ENCODE results near the gene CDK5. TPM values are rescaled to one million over a fixed set of nuclear protein-coding genes. Genes with fewer than 3 reads are reported as not detected.

The CDK5 gene
- total and polyA plus RNA-seq, 9 of the 15 experiments (the other 6 are each of a cell fraction or from before 2014, with no cell fraction given), result 3.2 to 38.0 (median 27.5) TPM

DNA sequence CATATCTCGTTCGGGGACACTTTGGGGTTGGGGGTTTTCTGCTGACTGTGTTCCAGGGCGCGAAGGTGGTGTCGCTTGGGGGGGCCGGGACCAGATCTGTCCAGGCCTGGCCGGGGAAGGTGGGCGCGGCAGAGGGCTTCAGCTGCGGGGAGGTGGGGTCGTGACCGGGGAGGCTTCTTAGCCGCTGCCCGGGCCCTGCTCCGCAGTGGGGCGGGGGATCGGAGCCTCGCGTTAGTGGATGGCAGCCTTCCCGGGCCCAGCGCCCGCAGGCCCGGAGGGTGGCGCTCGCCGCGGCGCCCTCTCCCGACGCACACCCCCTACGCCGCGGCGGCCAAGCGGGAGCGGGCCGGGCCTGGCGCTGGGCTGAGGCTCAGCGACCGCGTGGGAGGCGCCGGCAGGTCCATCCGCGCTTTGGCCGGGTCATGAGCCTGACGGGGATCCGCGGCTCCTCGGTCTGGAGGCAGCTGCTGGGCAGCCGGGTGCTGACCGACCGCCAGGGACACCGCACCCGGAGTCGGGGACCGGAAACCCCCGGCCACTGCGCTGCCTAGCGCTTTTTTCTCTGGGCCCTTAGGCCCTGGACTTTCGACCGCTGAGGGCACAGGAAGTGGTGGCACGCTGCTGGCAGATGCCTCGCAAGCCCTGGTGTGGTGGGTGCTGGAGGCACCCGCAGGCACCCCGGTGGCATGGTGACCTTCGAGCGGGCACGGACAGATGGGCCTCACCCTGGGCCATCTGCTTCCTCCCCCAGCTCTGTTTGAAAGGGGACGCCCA lies 29.7 kb upstream of the CDK5 start (continued):
- TF ChIP-seq HINFP (tag; conservative IDR thresholded peaks at IDR 0.05; ENCODE audit: low read depth) (no peak), ZNF347 (CRISPR knock-in tag; IDR thresholded peaks at IDR 0.05; ENCODE audit: low read depth) (no peak), ZNF143 (CRISPR knock-in tag; IDR thresholded peaks at IDR 0.05) (no peak), AFF1 (IDR thresholded peaks at IDR 0.05; ENCODE audit: low read depth in 1 of 2, partially characterized antibody in 2 of 2) (no peak), RNF219 (CRISPR knock-in tag; IDR thresholded peaks at IDR 0.05) (no peak), STAG1 (CRISPR knock-in tag; IDR thresholded peaks at IDR 0.05; ENCODE audit: borderline replicate concordance) (no peak), ZNF644 (tag; IDR thresholded peaks at IDR 0.05; ENCODE audit: low read depth) (no peak), THRAP3 (IDR thresholded peaks at IDR 0.05; ENCODE audit: borderline replicate concordance) (no peak), C11orf30 (IDR thresholded peaks at IDR 0.05; ENCODE audit: low read depth) (no peak)
- TF ChIP-seq, protein P1, sequence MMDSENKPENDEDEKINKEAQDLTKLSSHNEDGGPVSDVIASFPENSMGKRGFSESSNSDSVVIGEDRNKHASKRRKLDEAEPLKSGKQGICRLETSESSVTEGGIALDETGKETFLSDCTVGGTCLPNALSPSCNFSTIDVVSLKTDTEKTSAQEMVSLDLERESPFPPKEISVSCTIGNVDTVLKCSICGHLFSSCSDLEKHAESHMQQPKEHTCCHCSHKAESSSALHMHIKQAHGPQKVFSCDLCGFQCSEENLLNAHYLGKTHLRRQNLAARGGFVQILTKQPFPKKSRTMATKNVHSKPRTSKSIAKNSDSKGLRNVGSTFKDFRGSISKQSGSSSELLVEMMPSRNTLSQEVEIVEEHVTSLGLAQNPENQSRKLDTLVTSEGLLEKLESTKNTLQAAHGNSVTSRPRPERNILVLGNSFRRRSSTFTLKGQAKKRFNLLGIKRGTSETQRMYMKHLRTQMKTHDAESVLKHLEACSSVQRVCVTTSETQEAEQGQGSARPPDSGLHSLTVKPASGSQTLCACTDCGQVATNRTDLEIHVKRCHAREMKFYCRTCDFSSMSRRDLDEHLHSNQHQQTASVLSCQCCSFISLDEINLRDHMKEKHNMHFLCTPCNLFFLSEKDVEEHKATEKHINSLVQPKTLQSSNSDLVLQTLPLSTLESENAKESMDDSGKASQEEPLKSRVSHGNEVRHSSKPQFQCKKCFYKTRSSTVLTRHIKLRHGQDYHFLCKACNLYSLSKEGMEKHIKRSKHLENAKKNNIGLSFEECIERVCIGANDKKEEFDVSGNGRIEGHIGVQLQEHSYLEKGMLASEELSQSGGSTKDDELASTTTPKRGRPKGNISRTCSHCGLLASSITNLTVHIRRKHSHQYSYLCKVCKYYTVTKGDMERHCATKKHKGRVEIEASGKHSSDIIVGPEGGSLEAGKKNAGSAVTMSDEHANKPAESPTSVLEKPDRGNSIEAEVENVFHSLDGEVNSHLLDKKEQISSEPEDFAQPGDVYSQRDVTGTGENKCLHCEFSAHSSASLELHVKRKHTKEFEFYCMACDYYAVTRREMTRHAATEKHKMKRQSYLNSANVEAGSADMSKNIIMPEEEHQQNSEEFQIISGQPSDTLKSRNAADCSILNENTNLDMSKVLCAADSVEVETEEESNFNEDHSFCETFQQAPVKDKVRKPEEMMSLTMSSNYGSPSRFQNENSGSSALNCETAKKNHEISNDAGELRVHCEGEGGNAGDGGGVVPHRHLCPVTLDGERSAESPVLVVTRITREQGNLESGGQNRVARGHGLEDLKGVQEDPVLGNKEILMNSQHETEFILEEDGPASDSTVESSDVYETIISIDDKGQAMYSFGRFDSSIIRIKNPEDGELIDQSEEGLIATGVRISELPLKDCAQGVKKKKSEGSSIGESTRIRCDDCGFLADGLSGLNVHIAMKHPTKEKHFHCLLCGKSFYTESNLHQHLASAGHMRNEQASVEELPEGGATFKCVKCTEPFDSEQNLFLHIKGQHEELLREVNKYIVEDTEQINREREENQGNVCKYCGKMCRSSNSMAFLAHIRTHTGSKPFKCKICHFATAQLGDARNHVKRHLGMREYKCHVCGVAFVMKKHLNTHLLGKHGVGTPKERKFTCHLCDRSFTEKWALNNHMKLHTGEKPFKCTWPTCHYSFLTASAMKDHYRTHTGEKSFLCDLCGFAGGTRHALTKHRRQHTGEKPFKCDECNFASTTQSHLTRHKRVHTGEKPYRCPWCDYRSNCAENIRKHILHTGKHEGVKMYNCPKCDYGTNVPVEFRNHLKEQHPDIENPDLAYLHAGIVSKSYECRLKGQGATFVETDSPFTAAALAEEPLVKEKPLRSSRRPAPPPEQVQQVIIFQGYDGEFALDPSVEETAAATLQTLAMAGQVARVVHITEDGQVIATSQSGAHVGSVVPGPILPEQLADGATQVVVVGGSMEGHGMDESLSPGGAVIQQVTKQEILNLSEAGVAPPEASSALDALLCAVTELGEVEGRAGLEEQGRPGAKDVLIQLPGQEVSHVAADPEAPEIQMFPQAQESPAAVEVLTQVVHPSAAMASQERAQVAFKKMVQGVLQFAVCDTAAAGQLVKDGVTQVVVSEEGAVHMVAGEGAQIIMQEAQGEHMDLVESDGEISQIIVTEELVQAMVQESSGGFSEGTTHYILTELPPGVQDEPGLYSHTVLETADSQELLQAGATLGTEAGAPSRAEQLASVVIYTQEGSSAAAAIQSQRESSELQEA (IDR thresholded peaks at IDR 0.05; ENCODE audit: low read depth), result no peak

Data from K562 (cell line).